H9 (cell line): ENCODE data around the gene B3GALT4. TPM values are rescaled to one million over a fixed set of nuclear protein-coding genes. Genes with fewer than 3 reads are reported as not detected.

Source experiments
- DNase-seq: peaks from one replicate; pipeline ENCODE4 v3.0.0-alpha.2; 2017
- H2AFZ ChIP-seq: one replicate; pipeline ENCODE4 v1.6.1; 2013; ENCODE audit warnings: mild to moderate bottlenecking, low read length, control low read depth, moderate library complexity
- H2AK5ac ChIP-seq: 2 replicates; pipeline ENCODE4 v1.6.1; 2013; ENCODE audit warnings: low read length, control low read depth, mixed read lengths; ENCODE audit not compliant: insufficient read length
- H2BK120ac ChIP-seq: one replicate; pipeline ENCODE4 v1.6.1; 2013; ENCODE audit warnings: low read depth, mild to moderate bottlenecking, low read length, control low read depth, inconsistent platforms; ENCODE audit not compliant: poor library complexity, severe bottlenecking
- H2BK12ac ChIP-seq: 2 replicates; pipeline ENCODE4 v1.6.1; 2013; ENCODE audit warnings: low read length, control low read depth, mixed read lengths, low read depth; ENCODE audit not compliant: insufficient read length
- H2BK15ac ChIP-seq: 2 replicates; pipeline ENCODE4 v1.6.1; 2013; ENCODE audit warnings: low read depth, low read length, control low read depth
- H2BK20ac ChIP-seq: one replicate; pipeline ENCODE4 v1.6.1; 2013; ENCODE audit warnings: low read depth, mild to moderate bottlenecking, low read length, control low read depth, inconsistent platforms; ENCODE audit not compliant: poor library complexity, severe bottlenecking
- H2BK5ac ChIP-seq: 2 replicates; pipeline ENCODE4 v1.6.1; 2013; ENCODE audit warnings: low read length, control low read depth, mixed read lengths; ENCODE audit not compliant: insufficient read length
- H3K14ac ChIP-seq: 2 replicates; pipeline ENCODE4 v1.6.1; 2013; ENCODE audit warnings: low read length, control low read depth; ENCODE audit not compliant: insufficient read depth
- H3K18ac ChIP-seq: 2 replicates; pipeline ENCODE4 v1.6.1; 2013; ENCODE audit warnings: low read depth, mild to moderate bottlenecking, mixed read lengths, low read length, control low read depth; ENCODE audit not compliant: insufficient read length
- H3K23ac ChIP-seq: 2 replicates; pipeline ENCODE4 v1.6.1; 2013; ENCODE audit warnings: low read length, control low read depth, mixed read lengths, low read depth; ENCODE audit not compliant: insufficient read length
- H3K23me2 ChIP-seq: 2 replicates; pipeline ENCODE4 v1.6.1; 2013; ENCODE audit warnings: low read depth, mild to moderate bottlenecking, mixed read lengths, low read length, control low read depth; ENCODE audit not compliant: insufficient read length, poor library complexity, severe bottlenecking
- H3K27ac ChIP-seq: 2 replicates; pipeline ENCODE4 v1.5.1; 2013; ENCODE audit warnings: low read length, control low read depth, mixed read lengths, low read depth; ENCODE audit not compliant: insufficient read length
- H3K27me3 ChIP-seq: 2 replicates; pipeline ENCODE4 v1.6.1; 2013; ENCODE audit warnings: low read length, control low read depth, inconsistent platforms; ENCODE audit not compliant: insufficient read depth
- H3K4ac ChIP-seq: 2 replicates; pipeline ENCODE4 v1.6.1; 2013; ENCODE audit warnings: low read depth, mild to moderate bottlenecking, control low read depth, inconsistent platforms, low read length, moderate library complexity
- H3K4me1 ChIP-seq: 2 replicates; pipeline ENCODE4 v1.6.1; 2013; ENCODE audit warnings: low read length, control low read depth, inconsistent platforms; ENCODE audit not compliant: insufficient read depth
- H3K4me2 ChIP-seq: 2 replicates; pipeline ENCODE4 v1.6.1; 2013; ENCODE audit warnings: low read length, control low read depth, mixed read lengths; ENCODE audit not compliant: insufficient read length, insufficient read depth
- H3K56ac ChIP-seq: 2 replicates; pipeline ENCODE4 v1.6.1; 2013; ENCODE audit warnings: low read depth, mild to moderate bottlenecking, mixed read lengths, low read length, control low read depth; ENCODE audit not compliant: insufficient read length
- H3K79me1 ChIP-seq: 2 replicates; pipeline ENCODE4 v1.6.1; 2013; ENCODE audit warnings: low read depth, mild to moderate bottlenecking, moderate library complexity, low read length, control low read depth, inconsistent platforms; ENCODE audit not compliant: insufficient read depth, poor library complexity, severe bottlenecking
- H3K79me2 ChIP-seq: 2 replicates; pipeline ENCODE4 v1.6.1; 2013; ENCODE audit warnings: low read length, control low read depth, inconsistent platforms; ENCODE audit not compliant: insufficient read depth
- H3K9ac ChIP-seq: 2 replicates; pipeline ENCODE4 v1.6.1; 2013; ENCODE audit warnings: low read length, control low read depth, mixed read lengths; ENCODE audit not compliant: insufficient read length; ENCODE audit errors: extremely low read depth
- H3K9me3 ChIP-seq: one replicate; pipeline ENCODE4 v1.6.1; 2013; ENCODE audit warnings: low read depth, low read length, inconsistent platforms; ENCODE audit not compliant: control insufficient read depth
- H3T11ph ChIP-seq: one replicate; pipeline ENCODE4 v1.6.1; 2013; ENCODE audit warnings: mild to moderate bottlenecking, low read length, control low read depth, inconsistent platforms
- H4K20me1 ChIP-seq: one replicate; pipeline ENCODE4 v1.6.1; 2013; ENCODE audit not compliant: control insufficient read depth, insufficient read length, insufficient read depth
- H4K5ac ChIP-seq: 2 replicates; pipeline ENCODE4 v1.6.1; 2013; ENCODE audit warnings: low read depth, mild to moderate bottlenecking, mixed read lengths, low read length, control low read depth; ENCODE audit not compliant: insufficient read length
- H4K8ac ChIP-seq: replicated peaks from 2 replicates; pipeline ENCODE4 v1.6.1; 2013; ENCODE audit warnings: low read length, control low read depth, mixed read lengths, low read depth; ENCODE audit not compliant: insufficient read length
- H4K91ac ChIP-seq: 2 replicates; pipeline ENCODE4 v1.6.1; 2013; ENCODE audit warnings: low read depth, mild to moderate bottlenecking, moderate library complexity, mixed read lengths, low read length, control low read depth; ENCODE audit not compliant: insufficient read length
- H3K27ac Mint-ChIP-seq, 3 experiments: 2 replicates in 2 of 3; 3 replicates in 1 of 3; pipeline ENCODE4 v1.8.0; 2020 to 2021; ENCODE audit warnings: mixed read lengths in 3 of 3, mild to moderate bottlenecking in 1 of 3, moderate library complexity in 1 of 3
- H3K27me3 Mint-ChIP-seq: 2 replicates; pipeline ENCODE4 v1.8.0; 2021; ENCODE audit warnings: low read depth, mild to moderate bottlenecking, moderate library complexity, mixed read lengths
- H3K36me3 Mint-ChIP-seq, 3 experiments: 2 replicates in 2 of 3; 3 replicates in 1 of 3; pipeline ENCODE4 v1.8.0; 2020 to 2021; ENCODE audit warnings: low read depth in 3 of 3, mixed read lengths in 3 of 3; ENCODE audit not compliant: insufficient read depth in 1 of 3
- H3K4me1 Mint-ChIP-seq, 2 experiments: 2 replicates each; pipeline ENCODE4 v1.8.0; 2020; ENCODE audit warnings: mixed read lengths in 2 of 2
- H3K4me3 Mint-ChIP-seq, 2 experiments: 2 replicates in 1 of 2; 3 replicates in 1 of 2; pipeline ENCODE4 v1.8.0; 2020 to 2021; ENCODE audit warnings: mild to moderate bottlenecking in 2 of 2, mixed read lengths in 2 of 2, moderate library complexity in 1 of 2
- H3K9me3 Mint-ChIP-seq, 2 experiments: 2 replicates in 1 of 2; 3 replicates in 1 of 2; pipeline ENCODE4 v1.8.0; 2020; ENCODE audit warnings: mild to moderate bottlenecking in 2 of 2, mixed read lengths in 2 of 2, moderate library complexity in 1 of 2
- WGBS: extraction: QIAGEN DNeasy Blood & Tissue Kit; methylation state at CpG from one replicate; pipeline ENCODE4 v1.1.7; 2013; ENCODE audit warnings: missing lambda C conversion rate, low lambda C conversion rate, mixed read lengths; ENCODE audit not compliant: insufficient read length; ENCODE audit errors: extremely low coverage; 5-methylcytosine and 5-hydroxymethylcytosine counted together
- total RNA-seq: library from RNA; stranded (reverse); gene quantifications from 2 replicates; pipeline ENCODE4 v1.2.1, GENCODE V29; 2021
- TF ChIP-seq, protein P1 (sequence below): fragments of 200-600 bp; sonication (generic); conservative IDR thresholded peaks from 3 replicates; pipeline ENCODE4 v1.8.0; 2021; ENCODE audit warnings: antibody characterized with exemption, mild to moderate bottlenecking

B3GALT4 gene
- total RNA-seq, 1 experiment from 2014 or later, result 3.2 TPM

DNA sequence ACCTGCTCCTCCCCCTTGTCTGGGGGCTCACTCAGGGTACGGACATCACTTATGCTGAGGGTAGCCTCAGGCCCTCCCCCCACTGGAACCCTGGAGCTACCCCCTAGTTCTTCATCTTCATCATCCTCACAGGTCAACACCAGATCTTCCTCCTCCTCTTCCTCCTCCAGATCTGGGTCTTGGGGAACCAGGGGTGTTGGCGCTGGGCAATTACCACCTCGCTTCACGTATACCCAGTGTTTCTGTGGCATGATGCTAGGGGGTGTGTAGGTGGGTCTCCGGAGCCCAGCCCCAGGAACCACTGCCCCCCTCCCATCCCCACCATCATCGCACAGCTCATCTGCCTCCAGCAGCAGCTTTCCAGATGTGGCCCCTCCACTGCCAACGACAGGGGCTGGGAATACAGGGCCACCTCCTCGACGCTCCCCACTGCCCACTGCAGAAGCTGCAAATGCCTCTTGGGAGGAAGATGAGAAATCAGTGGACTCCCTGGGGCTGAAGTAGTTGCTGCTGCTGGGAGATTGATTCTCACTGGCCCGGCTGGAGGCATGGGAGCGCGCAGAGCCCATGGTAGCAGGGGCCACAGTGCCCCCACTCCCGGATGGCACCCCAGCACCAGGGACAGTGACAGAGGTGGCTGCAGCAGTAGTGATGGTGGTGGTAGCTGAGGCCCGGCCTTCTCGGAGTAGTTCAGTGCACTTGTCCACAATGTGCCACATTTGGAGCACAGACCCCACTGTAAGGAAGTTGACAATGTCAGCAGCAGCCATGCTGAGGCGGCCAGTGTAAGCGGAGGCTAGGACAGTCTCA lies 39.1 kb downstream of the B3GALT4 start:
- Histone ChIP-seq H2AFZ (no peak overlapping the region), H2BK12ac (no peak overlapping the region), H2BK15ac (no peak overlapping the region), H3K23me2 (peaks cover 31% of the 10 kb centered on the region), H2BK5ac (no peak overlapping the region), H2BK120ac (no peak overlapping the region), H3K18ac (no peak overlapping the region), H3K27me3 (no peaks in the 10 kb centered on the region), H3K9me3 (no peaks in the 10 kb centered on the region), H3K23ac (no peak overlapping the region), H3K4me2 (no peak overlapping the region), H4K5ac (no peak overlapping the region), H3K79me2 (no peaks in the 10 kb centered on the region; the same call in 1 of the 2 replicates), H2BK20ac (no peak overlapping the region), H3K79me1 (peaks cover 4% of the 10 kb centered on the region), H3K4me1 (no peaks in the 10 kb centered on the region; the same call in 1 of the 2 replicates), H4K8ac (no peak overlapping the region), H3K56ac (no peak overlapping the region), H3K9ac (no peak overlapping the region), H4K20me1 (no peaks in the 10 kb centered on the region), H3K4ac (no peak overlapping the region), H2AK5ac (no peak overlapping the region), H4K91ac (no peak overlapping the region), H3T11ph (no peak overlapping the region), H3K27ac (no peak overlapping the region), H3K14ac (no peak overlapping the region)
- H3K9me3 Mint-ChIP-seq, result no peaks in the 10 kb centered on the region
- no CpG with 5 or more reads among the region's 17 CpGs for WGBS
- TF ChIP-seq, protein P1, sequence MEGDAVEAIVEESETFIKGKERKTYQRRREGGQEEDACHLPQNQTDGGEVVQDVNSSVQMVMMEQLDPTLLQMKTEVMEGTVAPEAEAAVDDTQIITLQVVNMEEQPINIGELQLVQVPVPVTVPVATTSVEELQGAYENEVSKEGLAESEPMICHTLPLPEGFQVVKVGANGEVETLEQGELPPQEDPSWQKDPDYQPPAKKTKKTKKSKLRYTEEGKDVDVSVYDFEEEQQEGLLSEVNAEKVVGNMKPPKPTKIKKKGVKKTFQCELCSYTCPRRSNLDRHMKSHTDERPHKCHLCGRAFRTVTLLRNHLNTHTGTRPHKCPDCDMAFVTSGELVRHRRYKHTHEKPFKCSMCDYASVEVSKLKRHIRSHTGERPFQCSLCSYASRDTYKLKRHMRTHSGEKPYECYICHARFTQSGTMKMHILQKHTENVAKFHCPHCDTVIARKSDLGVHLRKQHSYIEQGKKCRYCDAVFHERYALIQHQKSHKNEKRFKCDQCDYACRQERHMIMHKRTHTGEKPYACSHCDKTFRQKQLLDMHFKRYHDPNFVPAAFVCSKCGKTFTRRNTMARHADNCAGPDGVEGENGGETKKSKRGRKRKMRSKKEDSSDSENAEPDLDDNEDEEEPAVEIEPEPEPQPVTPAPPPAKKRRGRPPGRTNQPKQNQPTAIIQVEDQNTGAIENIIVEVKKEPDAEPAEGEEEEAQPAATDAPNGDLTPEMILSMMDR, result no peak
- no peak overlapping the region; a peak in 1 of 7 replicates for H3K27ac Mint-ChIP-seq
- DNase-seq, result no peak
- no peaks in the 10 kb centered on the region; the same call in 1 of the 2 replicates for H3K27me3 Mint-ChIP-seq
- peak overlapping the region; percentile 94 to 98 for H3K4me3 Mint-ChIP-seq
- H3K36me3 Mint-ChIP-seq, result peaks cover 18 to 42% (median 34%) of the 10 kb centered on the region in 3 experiments; a peak in 6 of 7 replicates
- peaks cover 54 to 59% of the 10 kb centered on the region in 2 experiments for H3K4me1 Mint-ChIP-seq
